ENCODE measurements around the gene CD300LB. TPM values are rescaled to one million over a fixed set of nuclear protein-coding genes. Genes with fewer than 3 reads are reported as not detected.

Gene CD300LB
- total and polyA plus RNA-seq, 10 of the 15 experiments (the other 5 are each of a cell fraction or from before 2014, with no cell fraction given): 0.08 to 0.57 (median 0.25) TPM; not detected in 4

- in situ Hi-C loops (cut with MboI) (no loop called here), intact Hi-C loops (cut with micrococcal nuclease; ENCODE audit: unreplicated experiment) (no loop called here)
- H3K4me1 ChIP-seq (ENCODE audit: control insufficient read depth, insufficient read depth, low read length): no peaks in the 10 kb centered on the region
- no peaks in the 10 kb centered on the region for H3K9me3 ChIP-seq (replicated peaks; ENCODE audit: control insufficient read depth, insufficient read depth, low read length)
- H4K20me1 ChIP-seq (ENCODE audit: control insufficient read depth, insufficient read depth): no peaks in the 10 kb centered on the region
- H2AFZ ChIP-seq (ENCODE audit: control insufficient read depth, low read depth, low read length): no peak overlapping the region
- POLR2A ChIA-PET: no interaction called here
- H3K36me3 ChIP-seq (ENCODE audit: control insufficient read depth in 2 of 2, insufficient read depth in 2 of 2, low read length in 1 of 2): no peaks in the 10 kb centered on the region
- no peak overlapping the region for H3K4me3 ChIP-seq
- no peaks in the 10 kb centered on the region for H3K79me2 ChIP-seq (ENCODE audit: control insufficient read depth, insufficient read depth, low read length)
- no peak for FAIRE-seq
- TF ChIP-seq ATF3 (IDR thresholded peaks at IDR 0.05; ENCODE audit: borderline replicate concordance, extremely low read depth, low read depth, low read length) (no peak), E4F1 (IDR thresholded peaks at IDR 0.05; ENCODE audit: borderline replicate concordance, partially characterized antibody) (no peak), ZNF622 (IDR thresholded peaks at IDR 0.05) (no peak), RAD21 (IDR thresholded peaks at IDR 0.05; ENCODE audit: insufficient read depth, low read depth, low read length) (no peak), ZBTB40 (IDR thresholded peaks at IDR 0.05; ENCODE audit: borderline replicate concordance) (no peak), BMI1 (IDR thresholded peaks at IDR 0.05; ENCODE audit: borderline replicate concordance) (no peak), CREB1 (IDR thresholded peaks at IDR 0.05; ENCODE audit: low read depth) (no peak), CUX1 (IDR thresholded peaks at IDR 0.05; ENCODE audit: insufficient replicate concordance, low read depth, low read length) (no peak), ZNF24 (IDR thresholded peaks at IDR 0.05) (no peak), HCFC1 (IDR thresholded peaks at IDR 0.05; ENCODE audit: low read length) (no peak), NBN (IDR thresholded peaks at IDR 0.05) (no peak)
- H3K9ac ChIP-seq (ENCODE audit: control insufficient read depth, insufficient read depth, low read length): no peak overlapping the region
- no TSS peak for BruUV-seq (replicated peaks)
- SMC1A ChIA-PET (ENCODE audit: uncharacterized antibody, unreplicated experiment): no interaction called here
- ATAC-seq: no peak
- 50% methylated on average over 5 of the region's 5 CpGs for WGBS (ENCODE audit: insufficient coverage, insufficient replicate concordance, low lambda C conversion rate, missing lambda C conversion rate)
- H3K4me2 ChIP-seq (ENCODE audit: control insufficient read depth, insufficient read depth): no peak overlapping the region
- no peak overlapping the region for H3K27ac ChIP-seq (ENCODE audit: control insufficient read depth, insufficient read depth)
- CTCF ChIA-PET: no interaction called here
- peaks cover 0 to 2% of the 10 kb centered on the region in 2 experiments; a peak in 2 of 4 replicates for H3K27me3 ChIP-seq (replicated peaks in 1 of 2; ENCODE audit: control insufficient read depth in 2 of 2, insufficient read depth in 2 of 2, low read length in 1 of 2)
- RAD21 ChIA-PET (ENCODE audit: unreplicated experiment): no interaction called here
- DNase-seq (ENCODE audit: low read depth, low spot score): no peak
Observed at GRCh38 chr17:74542166-74542565, 10.9 kb upstream of the CD300LB start.

All from GM12878 (cell line).